GM12878 (cell line): ENCODE measurements around the gene LENEP. TPM values are rescaled to one million over a fixed set of nuclear protein-coding genes. Genes with fewer than 3 reads are reported as not detected.
A peak's percentile ranks its signal among the peaks of the same experiment; 100 is the strongest.

ENCODE experiments used
- ATAC-seq: fragments of 200-7000 bp; cut with Tn5 transposase; 3 replicates; pipeline ENCODE4 v1.9.1; 2020; ENCODE audit warnings: mild to moderate bottlenecking, moderate library complexity
- BruUV-seq: library from RNA; stranded (reverse); fragments of 400-500 nt; replicated peaks from 2 replicates; lab custom pipeline; 2021; lab: Mats Ljungman, UMichigan
- CTCF ChIA-PET: fragments of 300-600 bp; sonication (Branson Sonifier 250); formaldehyde crosslinking; extraction: SDS; loops from one replicate; lab custom pipeline; 2021; ENCODE audit warnings: inconsistent platforms; lab: Yijun Ruan, JAX
- POLR2A ChIA-PET: fragments of 350-600 bp; formaldehyde crosslinking; extraction: SDS; loops from one replicate; lab custom pipeline; 2021; ENCODE audit warnings: inconsistent platforms; lab: Charles Lee
- RAD21 ChIA-PET: fragments of 300-600 bp; sonication (Branson Sonifier 250); formaldehyde crosslinking; loops from one replicate; lab custom pipeline; 2023; ENCODE audit warnings: antibody characterized with exemption; ENCODE audit not compliant: unreplicated experiment; lab: Charles Lee
- SMC1A ChIA-PET: fragments of 300-600 bp; sonication (Branson Sonifier 250); formaldehyde crosslinking; loops from one replicate; lab custom pipeline; 2023; ENCODE audit not compliant: unreplicated experiment, uncharacterized antibody; lab: Charles Lee
- DNase-seq: peaks from one replicate; pipeline ENCODE4 v3.0.0-alpha.2; 2011; ENCODE audit warnings: low read depth, low spot score
- FAIRE-seq: peaks from 3 replicates; lab custom pipeline; 2011; peaks lifted over from hg19 to GRCh38; lab: Jason Lieb, UNC
- H2AFZ ChIP-seq: 2 replicates; pipeline ENCODE4 v1.6.0; 2011; ENCODE audit warnings: low read depth, low read length, control low read depth; ENCODE audit not compliant: control insufficient read depth
- H3K27ac ChIP-seq: 2 replicates; pipeline ENCODE4 v1.5.1; 2011; ENCODE audit warnings: control low read depth; ENCODE audit not compliant: control insufficient read depth, insufficient read depth
- H3K27me3 ChIP-seq, 2 experiments: replicated peaks in 1 of 2; 2 replicates each; pipeline versions ENCODE4 v1.6.0 to v1.6.1; 2011; ENCODE audit warnings: low read length in 1 of 2; ENCODE audit not compliant: control insufficient read depth in 2 of 2, insufficient read depth in 2 of 2
- H3K36me3 ChIP-seq, 2 experiments: 2 replicates each; pipeline ENCODE4 v1.5.1; 2011; ENCODE audit warnings: low read length in 1 of 2; ENCODE audit not compliant: control insufficient read depth in 2 of 2, insufficient read depth in 2 of 2
- H3K4me1 ChIP-seq: 2 replicates; pipeline ENCODE4 v1.6.1; 2011; ENCODE audit warnings: mild to moderate bottlenecking, low read length, moderate library complexity, mixed read lengths; ENCODE audit not compliant: control insufficient read depth, insufficient read depth
- H3K4me2 ChIP-seq: 2 replicates; pipeline ENCODE4 v1.6.0; 2011; ENCODE audit warnings: control low read depth; ENCODE audit not compliant: control insufficient read depth, insufficient read depth
- H3K4me3 ChIP-seq: fragments of 200-600 bp; sonication (generic); 2 replicates; pipeline ENCODE4 v1.5.1; 2016
- H3K79me2 ChIP-seq: 2 replicates; pipeline ENCODE4 v1.6.0; 2011; ENCODE audit warnings: low read length; ENCODE audit not compliant: control insufficient read depth, insufficient read depth
- H3K9ac ChIP-seq: 2 replicates; pipeline ENCODE4 v1.8.0; 2011; ENCODE audit warnings: low read length, control low read depth, mixed read lengths; ENCODE audit not compliant: control insufficient read depth, insufficient read depth
- H3K9me3 ChIP-seq: replicated peaks from 3 replicates; pipeline ENCODE4 v1.5.1; 2011; ENCODE audit warnings: mild to moderate bottlenecking, low read length; ENCODE audit not compliant: control insufficient read depth, insufficient read depth
- H4K20me1 ChIP-seq: 2 replicates; pipeline ENCODE4 v1.6.0; 2011; ENCODE audit not compliant: control insufficient read depth, insufficient read depth
- ESRRA ChIP-seq: IDR thresholded peaks from 2 replicates; pipeline ENCODE4 v1.6.1; 2012; ENCODE audit warnings: mild to moderate bottlenecking, low read length, improper control_type of control experiment
- EZH2 ChIP-seq: IDR thresholded peaks from 2 replicates; pipeline ENCODE4 v1.6.1; 2012; ENCODE audit warnings: low read depth, mild to moderate bottlenecking, control low read depth, inconsistent platforms, low read length, borderline replicate concordance; ENCODE audit not compliant: control insufficient read depth
- FOXK2 ChIP-seq: fragments of 450-650 bp; IDR thresholded peaks from 2 replicates; pipeline ENCODE4 v1.6.1; 2017; ENCODE audit warnings: mild to moderate bottlenecking, moderate library complexity
- HDAC2 ChIP-seq: fragments of 200-600 bp; sonication (generic); IDR thresholded peaks from 2 replicates; pipeline ENCODE4 v1.6.1; 2017
- MAX ChIP-seq: IDR thresholded peaks from 2 replicates; pipeline ENCODE4 v1.6.1; 2012; ENCODE audit warnings: low read depth, low read length, improper control_type of control experiment
- PML ChIP-seq: IDR thresholded peaks from 2 replicates; pipeline ENCODE4 v1.6.1; 2012; ENCODE audit warnings: low read length, inconsistent platforms
- REST ChIP-seq: IDR thresholded peaks from 2 replicates; pipeline ENCODE4 v1.6.1; 2012; ENCODE audit warnings: mild to moderate bottlenecking, low read depth, low read length
- TBL1XR1 ChIP-seq: IDR thresholded peaks from 2 replicates; pipeline ENCODE4 v1.6.1; 2012; ENCODE audit warnings: low read depth, low read length, improper control_type of control experiment
- WGBS: methylation state at CpG from one replicate; pipeline ENCODE4 v1.1.6; 2016; ENCODE audit warnings: low lambda C conversion rate; ENCODE audit not compliant: insufficient replicate concordance, insufficient coverage; ENCODE audit errors: missing lambda C conversion rate; 5-methylcytosine and 5-hydroxymethylcytosine counted together
- in situ Hi-C: fragments of 300-500 bp; cut with MboI; formaldehyde crosslinking; loops from 9 replicates; pipeline ENCODE4 v1.14.3; 2018; ENCODE audit warnings: mixed read lengths
- intact Hi-C: fragments of 100-400 bp; cut with micrococcal nuclease; formaldehyde crosslinking; loops from one replicate; pipeline ENCODE4 v1.14.2; 2022; ENCODE audit not compliant: unreplicated experiment
- polyA plus RNA-seq, 11 experiments: library from polyadenylated mRNA; depleted of rRNA in 4 of 11; unstranded in 6 of 11; stranded (reverse) in 5 of 11; fragments of >200 nt; fragmentation: Nextera tagmentation in 4 of 11; fragmentation: Illumina TruSeq in 1 of 11; extraction: Ambion mirVana in 4 of 11; extraction: Trizol in 1 of 11; gene quantifications; 1 replicate in 1 of 11; 2 replicates in 10 of 11; pipeline versions ENCODE4 v1.2.1 to v1.2.3, GENCODE V29; 2011 to 2016; ENCODE audit warnings: inconsistent platforms in 2 of 11, missing spikeins in 2 of 11, low read depth in 1 of 11
- total RNA-seq, 4 experiments: library from RNA; depleted of rRNA in 3 of 4; stranded (reverse); fragments of >200 nt in 3 of 4; fragmentation: Illumina TruSeq in 1 of 4; extraction: Trizol in 1 of 4; gene quantifications; 2 replicates each; pipeline versions ENCODE4 v1.2.1 to v1.2.3, GENCODE V29; 2013 to 2021
- TF ChIP-seq, protein P1 (sequence below): IDR thresholded peaks from 2 replicates; pipeline ENCODE4 v1.6.1; 2012; ENCODE audit warnings: low read length, inconsistent platforms
- TF ChIP-seq, protein P2 (sequence below): IDR thresholded peaks from 2 replicates; pipeline ENCODE4 v1.6.1; 2011; ENCODE audit warnings: low read depth, mild to moderate bottlenecking, low read length, moderate library complexity, borderline replicate concordance; ENCODE audit errors: extremely low read depth

The LENEP gene
- total and polyA plus RNA-seq, 10 of the 15 experiments (the other 5 are each of a cell fraction or from before 2014, with no cell fraction given): 0.27 to 1.1 (median 0.64) TPM; not detected in 7

GRCh38 chr1:154989195-154989860 is 4.1 kb upstream of the LENEP start:
- WGBS: 90% methylated on average over 3 of the region's 3 CpGs
- Histone ChIP-seq H3K27ac (no peak overlapping the region), H3K9ac (no peak overlapping the region), H3K36me3 (peaks cover 15 to 17% of the 10 kb centered on the region in 2 experiments; a peak in 3 of 4 replicates), H2AFZ (no peak overlapping the region), H3K27me3 (no peaks in the 10 kb centered on the region), H4K20me1 (no peaks in the 10 kb centered on the region), H3K79me2 (peaks cover 6% of the 10 kb centered on the region), H3K4me2 (peak overlapping the region; percentile 9; the same call in 1 of the 2 replicates), H3K9me3 (no peaks in the 10 kb centered on the region), H3K4me1 (no peaks in the 10 kb centered on the region), H3K4me3 (no peak overlapping the region)
- FAIRE-seq (no peak), DNase-seq (no peak), ATAC-seq (no peak)
- no TSS peak for BruUV-seq
- POLR2A ChIA-PET: interaction anchor here (0.7 kb wide), 1 partner anchor 18 kb away, joined by 3 read pairs; no protein-coding TSS in a partner anchor
- CTCF ChIA-PET: interaction anchor here (1.2 to 20.6 kb wide), 3 partner anchors 8 to 10 kb away, joined by 3 to 226 read pairs (median 3); partner anchors contain the start of genes LENEP and ZBTB7B
- RAD21 ChIA-PET: no interaction called here
- SMC1A ChIA-PET: no interaction called here
- in situ Hi-C loops: no loop called here
- no peak for TF ChIP-seq PML
- TF ChIP-seq, protein P1, sequence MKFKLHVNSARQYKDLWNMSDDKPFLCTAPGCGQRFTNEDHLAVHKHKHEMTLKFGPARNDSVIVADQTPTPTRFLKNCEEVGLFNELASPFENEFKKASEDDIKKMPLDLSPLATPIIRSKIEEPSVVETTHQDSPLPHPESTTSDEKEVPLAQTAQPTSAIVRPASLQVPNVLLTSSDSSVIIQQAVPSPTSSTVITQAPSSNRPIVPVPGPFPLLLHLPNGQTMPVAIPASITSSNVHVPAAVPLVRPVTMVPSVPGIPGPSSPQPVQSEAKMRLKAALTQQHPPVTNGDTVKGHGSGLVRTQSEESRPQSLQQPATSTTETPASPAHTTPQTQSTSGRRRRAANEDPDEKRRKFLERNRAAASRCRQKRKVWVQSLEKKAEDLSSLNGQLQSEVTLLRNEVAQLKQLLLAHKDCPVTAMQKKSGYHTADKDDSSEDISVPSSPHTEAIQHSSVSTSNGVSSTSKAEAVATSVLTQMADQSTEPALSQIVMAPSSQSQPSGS: no peak
- no peak for TF ChIP-seq EZH2
- no peak for TF ChIP-seq ESRRA
- intact Hi-C loops: no loop called here

- H3K4me1 ChIP-seq: no peaks in the 10 kb centered on the region
- peaks cover 15 to 17% of the 10 kb centered on the region in 2 experiments; a peak in 3 of 4 replicates for H3K36me3 ChIP-seq
- RAD21 ChIA-PET: no interaction called here
- intact Hi-C loops: no loop called here
- H3K4me2 ChIP-seq: no peak overlapping the region
- no peak overlapping the region for H3K4me3 ChIP-seq
- no peaks in the 10 kb centered on the region for H4K20me1 ChIP-seq
- in situ Hi-C loops: no loop called here
- SMC1A ChIA-PET: no interaction called here
- ATAC-seq: no peak
- CTCF ChIA-PET: interaction anchor here (0.9 to 1.4 kb wide), 2 partner anchors 9 to 19 kb away, joined by 3 to 5 read pairs; no protein-coding TSS in a partner anchor
- H3K27ac ChIP-seq: no peak overlapping the region
- FAIRE-seq: no peak
- 95% methylated on average over 8 of the region's 8 CpGs for WGBS
- no TSS peak for BruUV-seq
- no peaks in the 10 kb centered on the region for H3K27me3 ChIP-seq
- peaks cover under 1% of the 10 kb centered on the region; the same call in 1 of the 2 replicates for H3K79me2 ChIP-seq
- no peak overlapping the region for H2AFZ ChIP-seq
- no peaks in the 10 kb centered on the region for H3K9me3 ChIP-seq
- POLR2A ChIA-PET: no interaction called here
- no peak for DNase-seq
- H3K9ac ChIP-seq: no peak overlapping the region
- TF ChIP-seq TBL1XR1 (no peak), FOXK2 (no peak), REST (no peak), MAX (no peak), HDAC2 (no peak)
- TF ChIP-seq, protein P2, sequence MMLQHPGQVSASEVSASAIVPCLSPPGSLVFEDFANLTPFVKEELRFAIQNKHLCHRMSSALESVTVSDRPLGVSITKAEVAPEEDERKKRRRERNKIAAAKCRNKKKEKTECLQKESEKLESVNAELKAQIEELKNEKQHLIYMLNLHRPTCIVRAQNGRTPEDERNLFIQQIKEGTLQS: no peak
Measured at GRCh38 chr1:154990276-154990675, 3.1 kb upstream of the LENEP start.
